WTC11 (cell line): Measurements from ENCODE around the gene CLDN7.

Source experiments
- AFF4 ChIP-seq: sonication (generic); formaldehyde crosslinking; IDR thresholded peaks from 2 replicates; pipeline ENCODE4 v1.8.1; 2023; ENCODE audit warnings: mild to moderate bottlenecking, missing genetic modification reagents, borderline replicate concordance
- CBFB ChIP-seq: sonication (generic); formaldehyde crosslinking; IDR thresholded peaks from 2 replicates; pipeline ENCODE4 v1.8.1; 2022; ENCODE audit warnings: mild to moderate bottlenecking, low read depth, missing genetic modification reagents
- CREM ChIP-seq: sonication (generic); formaldehyde crosslinking; IDR thresholded peaks from 2 replicates; pipeline ENCODE4 v1.8.1; 2022; ENCODE audit warnings: mild to moderate bottlenecking, missing genetic modification reagents, moderate library complexity
- GABPB1 ChIP-seq: sonication (generic); formaldehyde crosslinking; IDR thresholded peaks from 2 replicates; pipeline ENCODE4 v1.8.1; 2023; ENCODE audit warnings: mild to moderate bottlenecking, missing genetic modification reagents
- MYBL2 ChIP-seq: sonication (generic); formaldehyde crosslinking; IDR thresholded peaks from 2 replicates; pipeline ENCODE4 v1.8.1; 2023; ENCODE audit warnings: mild to moderate bottlenecking, moderate library complexity, missing genetic modification reagents
- NFE2L1 ChIP-seq: sonication (generic); formaldehyde crosslinking; IDR thresholded peaks from 2 replicates; pipeline ENCODE4 v1.8.1; 2023; ENCODE audit warnings: missing genetic modification reagents
- NR3C1 ChIP-seq: sonication (generic); formaldehyde crosslinking; conservative IDR thresholded peaks from 2 replicates; pipeline ENCODE4 v1.8.1; 2023; ENCODE audit warnings: low read depth, mild to moderate bottlenecking, missing genetic modification reagents
- SMAD4 ChIP-seq: sonication (generic); formaldehyde crosslinking; IDR thresholded peaks from 2 replicates; pipeline ENCODE4 v1.8.0; 2022; ENCODE audit warnings: mild to moderate bottlenecking, missing genetic modification reagents
- TCF7 ChIP-seq: sonication (generic); formaldehyde crosslinking; IDR thresholded peaks from 2 replicates; pipeline ENCODE4 v1.8.0; 2022; ENCODE audit warnings: mild to moderate bottlenecking, low read depth, missing genetic modification reagents, moderate library complexity
- TF ChIP-seq, protein P1 (sequence below): sonication (generic); formaldehyde crosslinking; IDR thresholded peaks from 2 replicates; pipeline ENCODE4 v1.8.0; 2022; ENCODE audit warnings: mild to moderate bottlenecking, missing genetic modification reagents
- TF ChIP-seq, protein P2 (sequence below): fragments of 200-600 bp; IDR thresholded peaks from 2 replicates; pipeline ENCODE4 v1.8.0; 2022; ENCODE audit warnings: antibody characterized with exemption

DNA sequence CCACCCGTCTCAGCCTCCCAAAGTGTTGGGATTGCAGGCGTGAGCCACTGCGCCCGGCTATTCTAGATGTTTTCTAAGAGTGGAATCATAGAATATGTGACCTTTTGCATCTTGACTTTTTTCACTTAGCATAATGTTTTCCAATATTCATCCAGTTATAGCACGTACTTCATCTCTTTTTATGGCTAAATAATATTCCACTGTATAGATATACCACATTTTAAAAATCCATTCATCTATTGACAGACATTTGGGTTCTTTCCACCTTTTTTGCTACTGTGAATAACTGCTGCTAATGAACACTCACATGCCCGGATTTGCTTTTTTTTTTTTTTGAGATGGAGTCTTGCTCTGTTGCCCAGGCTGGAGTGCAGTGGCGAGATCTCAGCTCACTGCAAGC lies 41.9 kb upstream of the CLDN7 start:
- TF ChIP-seq, protein P1, sequence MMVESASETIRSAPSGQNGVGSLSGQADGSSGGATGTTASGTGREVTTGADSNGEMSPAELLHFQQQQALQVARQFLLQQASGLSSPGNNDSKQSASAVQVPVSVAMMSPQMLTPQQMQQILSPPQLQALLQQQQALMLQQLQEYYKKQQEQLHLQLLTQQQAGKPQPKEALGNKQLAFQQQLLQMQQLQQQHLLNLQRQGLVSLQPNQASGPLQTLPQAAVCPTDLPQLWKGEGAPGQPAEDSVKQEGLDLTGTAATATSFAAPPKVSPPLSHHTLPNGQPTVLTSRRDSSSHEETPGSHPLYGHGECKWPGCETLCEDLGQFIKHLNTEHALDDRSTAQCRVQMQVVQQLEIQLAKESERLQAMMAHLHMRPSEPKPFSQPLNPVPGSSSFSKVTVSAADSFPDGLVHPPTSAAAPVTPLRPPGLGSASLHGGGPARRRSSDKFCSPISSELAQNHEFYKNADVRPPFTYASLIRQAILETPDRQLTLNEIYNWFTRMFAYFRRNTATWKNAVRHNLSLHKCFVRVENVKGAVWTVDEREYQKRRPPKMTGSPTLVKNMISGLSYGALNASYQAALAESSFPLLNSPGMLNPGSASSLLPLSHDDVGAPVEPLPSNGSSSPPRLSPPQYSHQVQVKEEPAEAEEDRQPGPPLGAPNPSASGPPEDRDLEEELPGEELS (CRISPR knock-in tag) = no peak
- TF ChIP-seq NFE2L1 (CRISPR knock-in tag) (no peak), NR3C1 (no peak), TCF7 (no peak), AFF4 (CRISPR knock-in tag) (no peak), CBFB (no peak), GABPB1 (no peak), MYBL2 (no peak), SMAD4 (no peak), CREM (CRISPR knock-in tag) (no peak)
- TF ChIP-seq, protein P2, sequence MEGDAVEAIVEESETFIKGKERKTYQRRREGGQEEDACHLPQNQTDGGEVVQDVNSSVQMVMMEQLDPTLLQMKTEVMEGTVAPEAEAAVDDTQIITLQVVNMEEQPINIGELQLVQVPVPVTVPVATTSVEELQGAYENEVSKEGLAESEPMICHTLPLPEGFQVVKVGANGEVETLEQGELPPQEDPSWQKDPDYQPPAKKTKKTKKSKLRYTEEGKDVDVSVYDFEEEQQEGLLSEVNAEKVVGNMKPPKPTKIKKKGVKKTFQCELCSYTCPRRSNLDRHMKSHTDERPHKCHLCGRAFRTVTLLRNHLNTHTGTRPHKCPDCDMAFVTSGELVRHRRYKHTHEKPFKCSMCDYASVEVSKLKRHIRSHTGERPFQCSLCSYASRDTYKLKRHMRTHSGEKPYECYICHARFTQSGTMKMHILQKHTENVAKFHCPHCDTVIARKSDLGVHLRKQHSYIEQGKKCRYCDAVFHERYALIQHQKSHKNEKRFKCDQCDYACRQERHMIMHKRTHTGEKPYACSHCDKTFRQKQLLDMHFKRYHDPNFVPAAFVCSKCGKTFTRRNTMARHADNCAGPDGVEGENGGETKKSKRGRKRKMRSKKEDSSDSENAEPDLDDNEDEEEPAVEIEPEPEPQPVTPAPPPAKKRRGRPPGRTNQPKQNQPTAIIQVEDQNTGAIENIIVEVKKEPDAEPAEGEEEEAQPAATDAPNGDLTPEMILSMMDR = no peak
